Stimulated activated CD4-positive, alpha-beta T cell treated with anti-CD3 and anti-CD28 coated beads, Interleukin-2, amount 100 ng/mL, for 4 hours (primary cell): ENCODE measurements around the gene BAIAP2.
"Not testable (repeated sequence)": the region's sequence is repeated elsewhere in the genome, so short reads cannot be mapped to it uniquely, and the experiment has no call there.

Source experiments
- DNase-seq: peaks from one replicate; pipeline ENCODE4 v3.0.0-alpha.2; 2020; ENCODE audit warnings: low read depth

The BAIAP2 gene

DNA sequence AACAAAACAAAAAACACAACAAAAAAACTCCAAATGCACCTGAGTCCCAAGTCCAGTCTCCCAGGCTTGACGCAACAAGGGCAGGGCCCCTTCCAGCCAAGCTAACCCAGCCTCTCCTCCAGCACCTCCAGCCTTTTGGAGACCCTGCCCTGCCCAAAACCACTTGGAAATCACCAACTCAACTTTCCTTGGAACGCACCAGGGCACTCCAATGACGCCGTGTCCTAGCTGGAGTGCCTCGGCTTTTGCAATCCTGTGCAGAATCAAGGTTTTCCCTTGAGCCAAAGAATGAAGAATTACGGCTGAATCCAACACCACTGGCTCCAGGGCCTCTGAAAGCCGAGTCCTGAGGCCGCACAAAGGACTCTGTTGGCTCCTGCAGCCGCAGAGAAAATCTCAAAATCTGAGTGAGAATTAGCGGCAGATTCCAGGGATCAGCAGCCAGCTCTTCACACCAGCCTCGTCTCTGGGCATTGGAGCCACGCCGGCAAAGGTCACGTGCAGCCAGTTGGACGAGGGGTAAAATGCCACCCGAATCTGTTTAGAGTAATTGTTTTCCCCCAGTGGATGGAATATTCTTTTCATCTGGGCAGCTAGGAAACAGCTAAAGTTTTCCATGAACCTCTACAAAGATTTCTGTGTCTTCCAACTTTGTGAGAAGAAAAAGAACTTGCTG is 9.7 kb upstream of the BAIAP2 start:
- no peak for DNase-seq

GRCh38 chr17:81025741-81026129 is 9.2 kb upstream of the BAIAP2 start:
- DNase-seq, result no peak

DNA sequence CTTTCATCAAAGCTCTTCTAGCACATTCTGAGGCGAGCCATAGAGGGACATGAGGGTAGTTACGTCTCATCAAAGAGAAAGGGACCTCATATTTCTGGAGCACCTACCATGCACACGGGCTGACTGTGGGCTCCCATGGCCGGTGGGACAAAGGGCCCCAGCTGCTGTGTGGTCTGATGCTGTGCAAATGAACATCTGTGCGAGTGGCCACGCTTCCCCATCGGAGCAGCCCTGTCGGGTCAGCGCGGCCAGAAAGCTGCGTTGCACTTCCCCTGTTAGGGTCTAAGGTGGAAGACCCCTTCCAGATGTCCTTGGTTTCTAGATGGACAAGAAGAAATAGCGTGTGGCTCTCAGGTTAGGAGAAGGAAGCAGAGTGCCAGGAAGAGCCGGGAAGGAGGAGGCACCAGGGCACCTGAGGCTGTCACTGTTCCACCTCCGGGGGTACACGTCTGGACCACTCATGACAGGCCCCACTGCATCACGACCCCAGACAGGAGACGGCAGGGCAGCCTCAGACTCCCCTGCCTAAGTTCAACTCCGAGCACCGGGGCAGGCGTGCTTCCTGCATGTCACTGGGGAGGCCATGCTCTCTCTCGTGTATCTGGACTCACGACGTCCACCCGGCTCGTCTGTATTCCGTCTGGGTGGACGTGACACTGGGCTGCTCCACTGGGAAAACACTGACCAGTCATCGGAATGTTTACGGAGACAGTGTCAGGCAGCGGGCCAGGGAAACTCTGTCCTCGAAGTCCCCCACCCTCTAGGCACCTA is 8.5 kb upstream of the BAIAP2 start:
- no peak for DNase-seq

- DNase-seq, result no peak
Measured at GRCh38 chr17:81027038-81027437, 7.9 kb upstream of the BAIAP2 start.

GRCh38 chr17:81027591-81028505 is 7.1 kb upstream of the BAIAP2 start:
- peak; percentile 68 for DNase-seq

DNA sequence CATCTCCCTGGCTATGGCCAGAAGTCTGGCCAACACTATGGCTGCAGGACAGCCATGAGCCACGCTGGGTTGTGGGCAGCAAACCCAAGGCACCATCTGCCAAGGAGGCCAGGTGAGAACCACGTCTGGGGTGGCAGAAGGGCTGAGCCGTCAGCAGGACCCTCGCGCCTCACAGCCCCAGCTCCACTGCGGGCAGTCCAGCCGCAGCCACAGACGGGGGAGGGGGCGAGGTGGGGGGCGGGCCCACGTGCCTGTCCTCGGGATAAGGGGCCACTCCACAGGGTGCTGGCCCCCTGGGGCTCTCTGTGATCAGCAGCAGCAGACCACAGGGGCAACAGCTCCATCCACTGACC is 6.5 kb upstream of the BAIAP2 start:
- no peak for DNase-seq

GRCh38 chr17:81029859-81030258 is 5.1 kb upstream of the BAIAP2 start:
- DNase-seq, result no peak

DNA sequence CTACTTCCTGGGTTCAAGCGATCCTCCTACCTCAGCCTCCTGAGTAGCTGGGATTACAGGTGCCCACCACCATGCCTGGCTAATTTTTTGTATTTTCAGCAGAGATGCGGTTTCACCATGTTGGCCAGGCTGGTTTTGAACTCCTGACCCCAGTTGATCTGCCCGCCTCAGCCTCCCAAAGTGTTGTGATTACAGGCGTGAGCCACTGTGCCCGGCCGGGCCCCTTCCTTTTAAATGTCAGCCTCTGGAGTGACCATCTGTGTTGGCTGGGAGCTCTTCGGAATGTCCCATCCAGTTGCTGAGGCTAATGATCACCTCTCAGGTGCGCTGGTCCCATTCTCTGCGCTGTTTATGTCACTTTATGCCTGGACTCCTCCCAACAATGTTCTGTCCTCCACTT is 4.6 kb upstream of the BAIAP2 start:
- DNase-seq, result not testable (repeated sequence)

GRCh38 chr17:81030741-81031565 is 4.0 kb upstream of the BAIAP2 start:
- DNase-seq, result no peak

DNA sequence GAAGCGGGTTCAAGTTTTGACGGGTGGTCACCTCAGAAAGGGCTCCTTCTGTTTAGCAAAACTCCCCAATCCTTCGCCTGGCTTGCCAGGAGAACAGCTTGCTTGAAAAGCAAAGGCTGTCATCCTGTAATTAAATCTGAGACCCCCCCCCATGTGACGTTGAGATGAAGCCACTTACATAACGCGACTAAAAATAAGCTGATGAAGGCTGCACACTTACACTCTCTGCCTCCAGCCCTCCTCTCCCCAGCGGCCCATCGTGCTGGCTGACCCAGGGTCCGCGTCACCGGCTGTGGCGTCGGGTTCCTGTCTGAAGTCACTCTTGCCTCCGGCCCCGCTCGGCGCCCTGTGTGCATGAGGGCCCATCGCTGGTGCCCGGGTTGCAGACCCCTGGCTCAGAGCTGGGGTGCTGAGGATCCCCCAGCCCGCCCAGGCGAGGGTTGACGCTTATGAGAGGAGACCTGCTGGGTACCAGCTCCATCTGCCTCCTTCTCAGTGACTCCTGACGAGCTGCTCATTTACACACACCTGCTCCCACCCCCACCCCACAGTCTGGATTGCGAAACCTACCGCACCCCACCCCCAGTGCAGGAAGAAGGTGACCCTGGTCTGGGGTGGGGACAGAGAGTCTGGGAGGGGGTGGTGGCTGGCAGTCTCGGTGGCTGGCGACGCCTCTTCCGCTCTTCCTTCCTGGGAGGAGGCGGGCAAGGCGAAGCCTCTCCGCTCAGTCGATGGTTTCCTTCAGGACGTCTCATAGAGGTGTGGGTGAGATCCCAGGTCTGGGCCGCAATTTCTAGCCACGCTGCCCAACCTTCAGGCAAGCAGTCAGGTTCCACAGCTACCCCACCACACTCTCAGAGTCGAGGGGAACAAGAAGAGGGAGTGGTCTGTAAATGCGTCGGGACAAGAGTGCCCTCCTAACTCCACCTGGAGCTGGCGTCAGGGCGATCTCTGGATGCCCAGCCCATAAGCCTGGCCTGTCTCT is 3.1 kb upstream of the BAIAP2 start:
- DNase-seq, result no peak

DNA sequence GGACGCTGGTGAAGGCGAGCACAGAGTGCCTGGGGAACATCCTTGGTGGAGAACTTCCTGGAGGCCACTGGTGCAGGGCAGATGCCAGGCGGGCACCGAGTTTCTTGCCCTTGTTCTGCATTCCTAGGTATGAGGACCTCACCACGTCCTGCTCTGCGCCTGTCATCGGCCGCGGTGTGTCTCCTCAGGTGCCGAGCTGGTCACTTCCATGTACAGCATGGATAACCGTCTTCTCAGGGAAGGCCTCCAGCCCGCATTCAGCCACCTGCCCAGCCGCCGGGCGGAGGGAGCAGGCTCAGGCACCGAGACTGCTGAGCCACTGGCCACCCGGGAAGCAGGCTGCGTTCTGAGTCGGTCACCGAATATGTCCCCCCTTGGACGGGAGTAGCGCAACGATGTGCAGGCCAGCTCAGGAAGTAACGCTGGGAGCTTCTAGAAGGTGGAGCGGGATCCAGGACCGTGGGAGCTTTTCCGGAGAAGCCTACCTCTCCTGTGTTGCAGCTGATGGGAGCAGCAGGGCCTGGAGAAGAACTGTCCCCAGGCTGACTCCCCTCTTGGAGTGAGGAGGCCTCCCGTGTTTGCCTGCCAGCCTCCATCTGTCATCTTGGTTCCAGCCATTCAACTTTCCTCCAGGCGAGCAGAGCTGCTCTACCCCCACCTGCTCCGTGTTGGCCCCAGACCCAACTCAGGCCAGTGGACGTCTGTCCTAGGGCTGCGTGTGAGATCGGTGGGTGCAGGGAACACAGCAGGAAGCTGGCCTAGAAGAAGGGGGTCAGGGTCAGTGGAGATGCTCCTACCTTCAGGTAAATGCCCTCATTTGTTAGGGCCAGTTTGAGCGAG is 2.1 kb upstream of the BAIAP2 start:
- DNase-seq, result no peak

GRCh38 chr17:81033535-81034167 is 1.3 kb upstream of the BAIAP2 start:
- DNase-seq, result no peak

DNA sequence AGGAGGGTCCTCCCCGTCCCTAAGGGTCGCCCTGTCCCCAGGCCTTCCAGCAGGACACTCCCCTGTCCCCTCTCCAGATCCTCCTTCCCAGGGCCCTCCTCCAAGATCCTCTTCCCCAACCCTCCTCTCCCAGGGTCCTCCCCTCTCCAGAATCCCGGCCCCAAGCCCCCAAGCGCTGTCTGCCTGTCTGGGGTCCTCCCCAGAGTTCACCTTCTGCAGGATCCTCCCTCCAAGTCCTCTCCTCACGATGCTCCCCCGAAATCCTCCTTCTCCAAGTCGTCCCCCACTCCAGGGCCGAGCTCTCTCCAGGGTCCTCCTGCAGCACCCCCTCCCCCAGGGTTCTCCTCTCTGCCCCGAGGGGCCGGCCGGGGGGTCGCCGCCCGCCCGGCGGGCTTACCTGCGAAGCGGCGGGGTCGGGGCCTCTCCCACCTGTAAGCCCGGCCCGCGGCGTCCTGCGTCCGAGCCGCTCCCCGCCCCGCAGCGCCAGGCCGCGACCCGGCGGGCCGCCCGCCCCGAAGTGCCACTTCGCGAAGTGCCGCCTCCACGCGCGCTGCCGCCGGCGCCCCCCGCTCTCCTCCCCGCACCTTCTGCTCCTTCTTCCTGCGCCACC is 678 bp upstream of the BAIAP2 start:
- no peak for DNase-seq

DNA sequence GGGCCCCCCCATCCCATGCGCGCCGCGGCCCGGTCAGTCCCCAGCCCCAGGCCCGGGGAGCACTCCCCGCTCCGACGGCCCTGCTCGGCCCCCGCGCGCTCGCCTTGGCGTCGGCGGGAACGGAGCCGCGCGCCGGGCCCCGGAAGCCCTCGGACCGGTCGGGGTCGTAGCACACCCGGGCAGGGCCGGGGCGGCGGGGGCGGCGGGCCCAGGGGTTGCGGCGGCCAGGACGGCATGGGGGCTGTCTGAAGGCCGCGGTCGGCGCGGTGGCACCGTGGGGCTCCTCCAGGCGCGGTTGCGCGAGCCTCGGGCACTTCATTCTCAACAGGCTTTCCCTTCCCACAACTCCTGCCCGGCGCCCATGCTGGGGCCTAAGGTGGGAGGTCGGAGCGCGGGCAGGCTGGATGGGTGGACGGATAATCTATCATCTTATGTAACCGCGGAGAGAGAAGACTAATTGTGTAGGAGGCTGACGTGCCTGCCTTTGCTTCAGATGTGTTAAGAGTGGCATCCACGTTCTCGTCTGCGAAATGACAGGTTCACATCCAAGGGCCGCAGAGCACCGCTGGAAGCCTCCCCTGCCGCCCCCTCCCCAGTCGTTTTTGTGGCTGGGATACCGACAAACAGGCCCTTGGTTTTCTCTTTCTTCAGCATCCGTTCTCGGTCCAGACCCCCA is 708 bp downstream of the BAIAP2 start:
- DNase-seq, result no peak

GRCh38 chr17:81036197-81036941 is 1.4 kb downstream of the BAIAP2 start:
- no peak for DNase-seq

- no peak for DNase-seq
Measured at GRCh38 chr17:81037026-81037797, 2.3 kb downstream of the BAIAP2 start.
